LNCAP (cell line): Measurements from ENCODE around the gene RSPRY1.

Experiments
- TF ChIP-seq, protein P1 (sequence below): fragments of 450-650 bp; IDR thresholded peaks from 2 replicates; pipeline ENCODE4 v1.5.1; 2017; ENCODE audit warnings: mild to moderate bottlenecking

Gene RSPRY1

DNA sequence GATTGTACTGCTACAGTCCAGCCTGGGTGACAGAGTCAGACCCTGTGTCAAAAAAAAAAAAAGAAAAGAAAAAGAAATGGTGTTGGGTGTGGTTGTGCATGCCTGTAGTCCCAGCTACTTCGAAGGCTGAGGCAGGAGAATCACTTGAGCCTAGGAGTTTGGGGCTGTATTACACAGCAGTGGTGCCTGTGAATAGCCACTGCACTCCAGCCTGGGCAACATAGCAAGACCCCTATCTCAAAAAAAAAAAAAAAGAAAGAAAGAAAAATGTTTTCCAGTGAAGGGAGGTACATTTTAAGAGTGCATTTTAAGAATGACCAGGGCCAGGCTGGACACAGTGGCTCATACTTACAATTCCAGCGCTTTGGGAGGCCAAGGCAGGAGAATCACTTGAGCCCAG lies 65.2 kb downstream of the RSPRY1 start:
- TF ChIP-seq, protein P1, sequence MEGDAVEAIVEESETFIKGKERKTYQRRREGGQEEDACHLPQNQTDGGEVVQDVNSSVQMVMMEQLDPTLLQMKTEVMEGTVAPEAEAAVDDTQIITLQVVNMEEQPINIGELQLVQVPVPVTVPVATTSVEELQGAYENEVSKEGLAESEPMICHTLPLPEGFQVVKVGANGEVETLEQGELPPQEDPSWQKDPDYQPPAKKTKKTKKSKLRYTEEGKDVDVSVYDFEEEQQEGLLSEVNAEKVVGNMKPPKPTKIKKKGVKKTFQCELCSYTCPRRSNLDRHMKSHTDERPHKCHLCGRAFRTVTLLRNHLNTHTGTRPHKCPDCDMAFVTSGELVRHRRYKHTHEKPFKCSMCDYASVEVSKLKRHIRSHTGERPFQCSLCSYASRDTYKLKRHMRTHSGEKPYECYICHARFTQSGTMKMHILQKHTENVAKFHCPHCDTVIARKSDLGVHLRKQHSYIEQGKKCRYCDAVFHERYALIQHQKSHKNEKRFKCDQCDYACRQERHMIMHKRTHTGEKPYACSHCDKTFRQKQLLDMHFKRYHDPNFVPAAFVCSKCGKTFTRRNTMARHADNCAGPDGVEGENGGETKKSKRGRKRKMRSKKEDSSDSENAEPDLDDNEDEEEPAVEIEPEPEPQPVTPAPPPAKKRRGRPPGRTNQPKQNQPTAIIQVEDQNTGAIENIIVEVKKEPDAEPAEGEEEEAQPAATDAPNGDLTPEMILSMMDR = no peak

DNA sequence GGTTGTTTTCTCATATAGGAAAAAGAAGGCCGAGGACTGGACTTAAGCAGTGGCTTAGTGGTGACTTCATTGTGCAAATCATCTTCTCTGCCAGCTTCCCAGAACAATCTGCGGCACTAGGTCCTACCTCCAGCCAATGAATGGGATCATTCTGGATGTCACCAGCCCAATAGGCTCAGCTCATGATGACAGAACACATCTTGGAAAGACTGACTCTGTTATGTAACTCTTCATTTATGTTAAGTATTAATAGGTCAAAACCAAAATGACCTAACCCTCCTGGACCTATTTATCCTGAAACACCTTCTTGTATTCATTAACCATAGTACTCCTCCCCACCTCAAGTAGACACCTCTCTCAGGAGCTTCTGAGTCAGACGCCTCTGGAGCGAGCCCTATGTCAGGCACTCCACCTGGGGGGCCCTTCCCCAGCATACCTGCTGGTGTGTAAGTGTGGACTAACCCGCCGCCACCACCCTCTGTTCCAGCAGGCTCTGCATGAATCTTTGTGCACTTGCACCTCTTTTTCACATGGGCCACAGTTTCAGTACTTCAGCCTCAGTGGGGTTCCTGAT lies 66.1 kb downstream of the RSPRY1 start:
- TF ChIP-seq, protein P1 = no peak

DNA sequence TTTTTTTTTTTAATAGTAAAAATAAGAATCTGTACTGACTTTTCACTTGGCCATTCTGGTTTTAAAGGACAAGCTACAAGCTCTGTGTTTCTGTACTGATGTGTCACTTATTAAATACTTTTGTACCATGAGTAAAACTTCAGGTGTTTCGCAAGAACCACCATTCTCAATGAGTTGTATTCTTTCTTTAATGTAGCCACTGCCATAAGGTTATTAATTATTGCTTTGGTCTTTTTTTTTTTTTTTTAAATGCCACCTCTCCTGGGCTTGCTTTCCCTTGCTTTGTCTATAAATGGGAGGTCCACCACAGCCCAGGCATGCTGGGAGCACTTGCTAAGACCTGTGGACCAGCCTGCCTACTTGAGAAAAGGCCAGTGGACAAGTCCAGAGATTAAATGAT lies 67.3 kb downstream of the RSPRY1 start:
- TF ChIP-seq, protein P1 = no peak

DNA sequence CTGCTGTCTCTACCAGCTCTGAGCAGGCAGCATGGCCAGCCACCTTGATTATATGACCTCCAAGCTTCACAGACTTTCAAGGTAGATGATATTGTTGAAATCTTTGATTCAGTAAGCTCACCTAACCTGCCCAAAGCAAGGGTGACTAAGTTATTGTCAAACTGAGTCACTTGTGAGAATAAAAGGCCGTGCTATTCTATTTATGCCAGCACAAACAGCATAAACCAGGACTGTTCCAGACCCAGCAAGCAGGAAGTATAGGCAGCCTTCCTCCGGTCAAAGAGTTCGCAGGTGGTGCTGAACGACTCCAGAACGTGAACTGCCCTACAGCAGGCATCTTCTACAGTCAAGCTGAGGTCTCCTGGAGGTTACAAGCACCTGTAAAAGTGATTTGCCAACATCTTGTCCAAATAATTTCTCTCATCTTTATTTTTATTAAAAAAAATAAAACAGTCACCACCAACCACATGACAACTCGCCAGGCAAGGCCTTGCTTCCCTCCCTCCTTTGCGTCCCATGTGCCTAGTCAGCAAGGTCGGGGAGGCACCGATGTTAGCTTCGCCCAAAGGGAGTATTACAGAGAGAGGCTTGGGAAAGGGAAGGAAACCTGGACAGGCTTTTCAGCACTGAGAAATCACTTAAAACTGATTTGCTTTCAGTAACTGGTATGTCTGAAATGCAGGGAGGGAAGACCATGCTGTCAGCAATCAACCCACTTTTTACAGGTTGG lies 69.7 kb downstream of the RSPRY1 start:
- TF ChIP-seq, protein P1 = no peak

DNA sequence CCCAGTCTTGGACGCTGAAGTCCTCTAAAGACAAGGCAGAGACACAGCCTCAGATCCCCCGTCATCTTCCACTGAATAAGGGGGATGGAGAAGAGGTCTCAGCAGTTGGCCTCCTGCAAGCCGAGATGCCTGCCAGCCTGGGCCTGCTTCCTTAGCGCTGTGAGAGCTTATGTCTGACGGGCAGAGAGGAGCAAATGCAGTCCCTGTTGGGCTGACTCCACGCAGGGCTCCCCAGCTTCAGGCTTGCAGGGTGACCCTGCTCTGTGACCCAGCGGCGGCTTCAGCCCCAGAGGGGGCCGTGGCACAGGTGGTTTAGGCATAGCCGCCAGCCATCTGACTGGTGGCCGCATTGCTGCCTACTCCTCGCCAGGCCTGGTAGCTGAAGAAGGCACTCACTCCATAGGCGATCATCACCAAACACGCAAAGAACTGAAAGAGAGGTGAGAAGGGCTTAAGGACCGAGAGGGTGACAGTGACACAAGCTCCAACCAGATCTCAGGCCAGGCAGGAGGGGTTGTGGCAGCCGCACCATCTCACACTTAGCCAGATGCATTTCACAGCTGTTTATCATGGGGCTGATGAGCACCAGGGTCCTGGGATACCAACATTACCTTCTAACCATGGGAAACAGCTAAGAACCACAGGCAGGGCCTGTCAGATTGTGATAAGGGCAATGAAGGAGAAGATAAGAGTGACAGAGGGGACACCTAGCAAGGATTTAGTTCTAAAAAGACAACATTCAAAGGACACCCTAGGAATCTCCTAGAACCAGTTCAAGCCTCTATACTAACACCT lies 70.7 kb downstream of the RSPRY1 start:
- TF ChIP-seq, protein P1 = no peak

DNA sequence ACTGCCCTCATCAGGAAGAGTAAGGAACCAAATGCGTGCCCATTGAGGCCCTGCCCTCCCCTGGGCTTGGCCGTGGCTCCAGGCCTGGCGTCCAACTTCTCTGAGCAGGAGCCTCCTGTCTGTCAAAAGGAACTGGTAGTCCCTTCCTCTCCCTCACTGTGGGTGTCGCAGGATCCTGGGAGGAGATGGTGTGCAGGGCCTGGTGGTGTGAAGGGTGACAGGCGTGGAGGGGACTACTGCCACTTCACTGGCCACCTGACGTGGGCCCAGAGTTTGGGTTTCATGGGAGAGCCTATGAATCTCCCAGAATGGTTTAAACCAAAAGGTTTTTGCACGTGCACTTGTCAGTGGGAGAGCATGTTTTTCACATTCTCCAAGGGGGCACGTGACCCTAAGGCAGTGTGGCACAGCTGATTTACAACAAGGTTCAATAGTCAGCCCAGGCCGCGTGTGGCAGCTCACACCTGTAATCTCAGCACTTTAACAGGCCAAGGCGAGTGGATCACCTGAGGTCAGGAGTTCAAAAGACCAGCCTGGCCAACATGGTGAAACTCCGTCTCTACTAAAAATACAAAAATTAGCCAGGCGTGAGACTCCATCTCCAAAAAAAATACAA lies 71.4 kb downstream of the RSPRY1 start:
- TF ChIP-seq, protein P1 = no peak

DNA sequence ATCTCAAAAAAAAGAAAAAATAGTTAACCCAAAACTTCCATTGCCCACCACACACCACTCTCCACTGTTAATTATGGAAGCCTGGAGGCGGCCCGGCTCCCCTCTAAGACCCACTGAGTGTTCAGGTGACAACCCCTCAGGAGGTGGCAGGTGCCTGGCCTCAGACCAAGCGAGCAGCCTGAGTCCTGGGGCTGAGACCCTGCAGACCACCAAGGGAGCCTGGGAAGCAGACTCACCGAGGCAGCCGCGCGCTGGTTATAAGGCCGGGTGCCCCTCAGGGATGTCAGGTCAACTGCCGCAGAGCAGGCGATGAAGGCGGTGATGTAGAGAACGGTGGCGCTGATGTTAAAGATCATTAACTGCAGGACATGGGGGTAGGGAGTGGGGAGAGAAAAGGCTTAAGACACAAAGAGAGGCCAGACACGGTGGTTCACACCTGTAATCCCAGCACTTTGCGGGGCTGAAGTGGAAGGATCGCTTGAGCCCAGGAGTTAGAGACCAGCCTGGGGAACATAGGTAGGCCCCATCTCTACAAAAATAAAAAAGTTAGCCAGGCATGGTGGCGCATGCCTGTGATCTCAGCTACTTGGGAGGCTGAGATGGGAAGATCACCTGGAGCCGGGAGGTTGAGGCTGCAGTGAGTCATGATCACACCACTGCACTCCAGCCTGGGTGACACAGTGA lies 72.2 kb downstream of the RSPRY1 start:
- TF ChIP-seq, protein P1 = no peak
